GM20000 (cell line): Measurements from ENCODE around the gene CASP12.
A peak's percentile ranks its signal among the peaks of the same experiment; 100 is the strongest.

ENCODE experiments used
- DNase-seq: peaks from one replicate; pipeline ENCODE4 v3.0.0; 2012; ENCODE audit warnings: low spot score
- TF ChIP-seq, protein P1 (sequence below): IDR thresholded peaks from 2 replicates; pipeline ENCODE4 v1.5.1; 2012; ENCODE audit warnings: mild to moderate bottlenecking, control low read depth; ENCODE audit errors: extremely low read depth, missing control alignments

CASP12 gene

DNA sequence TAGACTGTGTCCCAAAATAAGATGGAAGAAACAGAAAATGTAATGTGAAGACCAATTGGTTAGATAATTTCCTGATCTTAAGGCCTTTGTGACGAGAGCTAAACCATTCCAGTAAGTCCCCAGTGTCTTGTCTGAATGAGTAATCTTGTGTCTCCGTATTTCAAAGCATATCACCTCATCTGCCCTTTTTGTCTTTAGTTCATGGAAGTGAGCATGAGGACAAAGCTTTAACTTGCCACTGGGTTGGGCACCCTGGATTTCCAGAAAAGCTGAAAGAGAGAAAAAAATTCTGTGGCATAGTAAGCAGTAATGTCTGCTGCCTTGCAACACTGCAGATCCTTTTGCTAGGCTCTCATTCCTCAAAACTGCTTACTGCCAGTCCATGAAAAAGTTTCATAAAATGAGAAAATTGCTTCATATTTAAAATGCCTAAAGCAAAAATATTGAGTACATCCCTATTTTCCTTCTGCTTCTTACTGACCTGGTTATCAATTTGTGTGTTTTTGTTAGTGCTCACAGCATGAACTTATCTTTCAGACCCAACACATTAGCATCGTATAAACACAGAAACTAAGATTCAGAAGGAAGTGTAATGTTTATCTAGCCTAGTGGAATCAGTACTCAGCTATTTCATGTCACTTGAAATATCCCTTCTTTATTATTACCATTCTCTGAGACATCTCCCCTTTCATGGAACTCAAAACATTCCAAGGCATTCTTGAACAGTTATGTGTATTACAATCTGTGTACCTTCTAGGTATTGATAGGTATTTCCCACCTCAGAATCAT, 5.3 kb downstream of the CASP12 start:
- no peak for DNase-seq
- TF ChIP-seq, protein P1, sequence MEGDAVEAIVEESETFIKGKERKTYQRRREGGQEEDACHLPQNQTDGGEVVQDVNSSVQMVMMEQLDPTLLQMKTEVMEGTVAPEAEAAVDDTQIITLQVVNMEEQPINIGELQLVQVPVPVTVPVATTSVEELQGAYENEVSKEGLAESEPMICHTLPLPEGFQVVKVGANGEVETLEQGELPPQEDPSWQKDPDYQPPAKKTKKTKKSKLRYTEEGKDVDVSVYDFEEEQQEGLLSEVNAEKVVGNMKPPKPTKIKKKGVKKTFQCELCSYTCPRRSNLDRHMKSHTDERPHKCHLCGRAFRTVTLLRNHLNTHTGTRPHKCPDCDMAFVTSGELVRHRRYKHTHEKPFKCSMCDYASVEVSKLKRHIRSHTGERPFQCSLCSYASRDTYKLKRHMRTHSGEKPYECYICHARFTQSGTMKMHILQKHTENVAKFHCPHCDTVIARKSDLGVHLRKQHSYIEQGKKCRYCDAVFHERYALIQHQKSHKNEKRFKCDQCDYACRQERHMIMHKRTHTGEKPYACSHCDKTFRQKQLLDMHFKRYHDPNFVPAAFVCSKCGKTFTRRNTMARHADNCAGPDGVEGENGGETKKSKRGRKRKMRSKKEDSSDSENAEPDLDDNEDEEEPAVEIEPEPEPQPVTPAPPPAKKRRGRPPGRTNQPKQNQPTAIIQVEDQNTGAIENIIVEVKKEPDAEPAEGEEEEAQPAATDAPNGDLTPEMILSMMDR, result no peak

DNA sequence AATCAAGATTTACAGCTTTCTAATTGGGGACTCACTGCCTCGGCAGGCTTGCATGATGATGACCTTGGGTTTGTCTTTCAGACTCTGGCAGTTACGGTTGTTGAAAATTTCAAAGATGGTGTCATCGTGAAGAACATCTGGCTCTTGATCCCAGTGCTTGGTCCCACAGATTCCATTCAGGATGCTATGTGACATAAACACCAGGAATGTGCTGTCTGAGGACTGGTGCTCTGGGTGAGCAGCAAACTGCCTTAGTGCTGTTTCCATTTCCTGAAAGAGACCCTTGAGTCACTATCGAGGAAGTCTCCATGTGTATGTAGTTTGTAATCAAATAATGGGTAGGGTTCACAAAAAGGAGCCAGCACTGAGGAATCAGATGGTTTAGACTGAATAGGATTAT, 7.1 kb downstream of the CASP12 start:
- TF ChIP-seq, protein P1, result no peak
- no peak for DNase-seq

DNA sequence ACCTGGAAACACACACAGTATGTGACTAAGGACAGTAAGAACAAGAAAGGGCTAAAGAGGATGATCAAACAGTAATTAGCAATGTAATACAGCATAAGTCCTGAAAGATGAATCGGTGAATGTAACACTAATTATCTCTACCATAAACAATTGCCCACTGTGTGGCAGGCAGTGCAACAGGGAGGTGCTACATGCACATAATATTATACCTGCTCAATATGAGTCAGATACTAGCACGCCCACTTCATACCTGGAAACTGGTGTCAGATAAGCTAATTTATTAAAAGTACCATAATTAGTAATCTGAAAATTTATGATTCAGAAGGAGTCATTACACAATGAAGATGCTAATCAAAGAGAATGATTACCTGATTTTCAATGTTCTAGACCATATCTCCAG, 14.9 kb downstream of the CASP12 start:
- no peak for DNase-seq
- TF ChIP-seq, protein P1, result no peak

DNA sequence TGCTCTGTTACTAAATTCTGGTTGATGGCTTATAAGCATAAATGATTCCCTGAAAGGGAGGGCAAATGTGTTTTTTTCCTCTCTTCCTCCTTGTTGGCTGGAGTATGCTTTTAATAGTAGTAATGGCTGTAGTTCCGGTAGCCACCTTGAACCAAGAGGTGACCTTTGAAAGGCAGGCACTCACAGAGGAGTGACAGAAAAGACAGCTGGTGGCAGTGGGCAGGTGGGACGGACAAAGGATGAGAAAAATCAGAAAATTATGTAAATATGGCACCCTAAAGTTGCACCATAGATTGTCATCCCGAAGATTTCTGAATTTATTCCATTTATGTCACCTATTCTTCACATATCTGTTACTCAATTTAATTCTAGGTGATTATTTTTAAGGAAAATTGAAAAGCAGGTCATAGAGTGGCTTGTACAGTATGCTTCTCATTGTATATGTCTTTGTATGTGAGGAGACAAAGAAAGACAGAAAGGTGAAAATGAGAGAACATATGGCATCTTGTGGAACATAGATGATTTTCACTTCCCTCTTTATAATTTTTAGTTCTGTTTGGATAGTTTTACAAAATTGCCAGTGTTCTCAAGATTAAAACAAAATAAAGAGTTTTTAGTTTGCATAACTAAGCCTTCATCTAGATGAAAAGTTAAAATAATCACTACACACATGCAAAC, 17.0 kb downstream of the CASP12 start:
- TF ChIP-seq, protein P1, result no peak
- DNase-seq, result no peak

DNA sequence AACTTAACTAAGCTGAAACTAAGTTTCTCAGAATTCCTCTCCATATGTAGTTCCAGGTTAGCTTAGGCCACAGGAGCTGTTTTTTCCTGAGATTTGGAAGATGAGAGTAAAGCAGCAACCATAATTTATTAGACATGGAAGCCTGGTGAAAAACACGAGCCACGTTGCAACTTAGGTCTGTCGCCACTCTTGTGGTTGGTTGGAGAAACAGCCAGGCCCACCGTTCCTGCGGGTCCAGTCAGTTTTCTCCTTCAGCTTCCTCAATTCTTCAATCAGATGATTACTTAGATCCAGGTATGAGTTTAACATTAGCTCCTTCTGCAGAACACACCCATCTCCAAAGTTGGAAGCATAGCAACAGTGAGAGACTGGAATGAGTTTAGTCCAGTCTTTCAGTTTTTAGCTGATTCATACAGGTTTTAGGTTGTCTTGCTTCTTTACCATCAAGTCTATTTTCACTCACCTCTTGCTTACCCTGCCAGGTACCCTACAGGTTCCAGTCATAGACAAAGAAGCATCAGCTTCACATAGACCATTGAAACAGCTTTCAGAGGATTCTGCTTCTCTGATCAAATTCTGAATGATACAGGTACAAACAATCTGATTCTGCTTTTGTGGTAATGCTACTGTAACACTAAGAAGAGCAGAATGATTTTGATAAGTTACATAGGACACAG, 18.6 kb downstream of the CASP12 start:
- TF ChIP-seq, protein P1, result no peak
- no peak for DNase-seq

DNA sequence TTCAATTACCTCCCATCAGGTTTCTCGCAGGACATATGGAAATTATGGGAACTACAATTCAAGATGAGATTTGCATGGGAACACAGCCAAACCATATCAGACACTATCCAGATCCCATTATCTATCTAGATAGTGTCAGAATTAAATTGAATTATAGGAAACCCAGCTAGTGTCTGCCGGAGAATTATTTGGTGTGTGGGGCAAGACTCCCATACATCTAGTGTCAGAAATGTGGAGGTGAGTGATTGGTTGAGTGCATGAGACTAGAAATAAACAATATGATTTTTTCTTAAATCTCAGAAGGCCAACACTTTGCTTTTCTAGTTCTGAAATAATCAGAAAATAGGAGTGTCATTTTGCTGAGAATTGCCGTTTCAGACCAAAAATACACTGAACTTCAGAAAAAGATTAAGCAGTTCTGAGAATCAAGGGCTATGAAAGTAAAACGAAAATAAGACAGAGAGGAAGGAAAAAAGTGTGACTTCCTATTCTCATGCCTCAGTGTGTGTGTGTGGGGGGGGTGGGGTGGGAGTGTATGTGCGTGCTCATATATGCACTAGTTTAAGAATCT, 21.3 kb downstream of the CASP12 start:
- TF ChIP-seq, protein P1, result no peak
- peak; percentile 5 for DNase-seq
